ENCODE data around the gene XCR1. TPM values are rescaled to one million over a fixed set of nuclear protein-coding genes. Genes with fewer than 3 reads are reported as not detected.

The XCR1 gene
- total RNA-seq, 1 experiment from 2014 or later = not detected

DNA sequence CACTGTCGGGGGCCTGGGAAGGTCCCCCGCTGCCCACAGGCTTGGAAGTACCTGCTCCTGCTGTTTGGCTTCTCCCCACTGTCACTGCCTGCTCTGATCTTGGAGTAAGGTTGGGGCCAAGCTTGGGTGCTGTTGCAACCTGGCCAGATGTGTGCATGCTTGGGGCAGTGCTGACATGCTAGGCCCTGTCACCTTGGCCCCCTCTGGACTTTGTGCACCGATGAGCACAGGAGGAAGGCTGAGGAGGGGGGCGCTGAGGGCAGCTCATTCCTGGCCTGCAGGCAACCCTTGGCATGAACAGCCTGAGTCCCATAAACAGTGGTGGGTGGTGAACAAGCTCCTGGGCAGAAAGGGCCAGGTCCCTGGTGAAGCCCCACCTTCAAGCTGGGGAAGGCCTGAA, 4.0 kb upstream of the XCR1 start:
- H3K27ac ChIP-seq (ENCODE audit: low read depth, low read length) = no peak overlapping the region
- peaks cover 8 to 9% of the 10 kb centered on the region in 2 experiments; a peak in 2 of 4 replicates for H3K9me3 ChIP-seq (ENCODE audit: control insufficient read depth in 1 of 2, insufficient read depth in 1 of 2, low read depth in 1 of 2, low read length in 2 of 2)
- no peak overlapping the region for H3K9ac ChIP-seq (ENCODE audit: low read length)
- ATAC-seq = no peak
- no peak overlapping the region for H3K4me2 ChIP-seq (ENCODE audit: low read length)
- no peak overlapping the region for H2AFZ ChIP-seq (ENCODE audit: low read depth, low read length, poor library complexity, severe bottlenecking)
- RAD21 ChIA-PET (ENCODE audit: low non-redundant PET in 1 of 2, low total read pairs in 2 of 2, uncharacterized antibody in 2 of 2, unreplicated experiment in 2 of 2) = no interaction called here
- no peaks in the 10 kb centered on the region for H3K79me2 ChIP-seq (ENCODE audit: insufficient read depth, low read length)
- H3K4me1 ChIP-seq (ENCODE audit: control insufficient read depth in 1 of 2, insufficient read depth in 2 of 2, low read length in 2 of 2) = no peaks in the 10 kb centered on the region
- no TSS peak for BruUV-seq (replicated peaks)
- no peaks in the 10 kb centered on the region for H3K9me2 ChIP-seq (ENCODE audit: insufficient read depth)
- no peaks in the 10 kb centered on the region for H3K36me3 ChIP-seq (ENCODE audit: control insufficient read depth in 1 of 2, insufficient read depth in 2 of 2, low read length in 2 of 2)
- intact Hi-C loops (cut with micrococcal nuclease) = no loop called here
- CTCF ChIA-PET = no interaction called here
- no peaks in the 10 kb centered on the region for H3K27me3 ChIP-seq (ENCODE audit: insufficient read depth, low read length)
- no peak overlapping the region for H3K4me3 ChIP-seq (replicated peaks in 1 of 2; ENCODE audit: low read depth in 1 of 2, low read length in 2 of 2)
- no peak for TF ChIP-seq SRF (IDR thresholded peaks at IDR 0.05; ENCODE audit: low read depth)
- no peak for TF ChIP-seq CBX3 (IDR thresholded peaks at IDR 0.05; ENCODE audit: low read depth)
- no peak for TF ChIP-seq TCF7L2 (IDR thresholded peaks at IDR 0.05; ENCODE audit: borderline replicate concordance, extremely low read depth, insufficient read depth, insufficient read length)
- POLR2A ChIA-PET = no interaction called here
- no peaks in the 10 kb centered on the region for H4K20me1 ChIP-seq (ENCODE audit: insufficient read depth)
- DNase-seq (ENCODE audit: low read depth, low spot score) = no peak

DNA sequence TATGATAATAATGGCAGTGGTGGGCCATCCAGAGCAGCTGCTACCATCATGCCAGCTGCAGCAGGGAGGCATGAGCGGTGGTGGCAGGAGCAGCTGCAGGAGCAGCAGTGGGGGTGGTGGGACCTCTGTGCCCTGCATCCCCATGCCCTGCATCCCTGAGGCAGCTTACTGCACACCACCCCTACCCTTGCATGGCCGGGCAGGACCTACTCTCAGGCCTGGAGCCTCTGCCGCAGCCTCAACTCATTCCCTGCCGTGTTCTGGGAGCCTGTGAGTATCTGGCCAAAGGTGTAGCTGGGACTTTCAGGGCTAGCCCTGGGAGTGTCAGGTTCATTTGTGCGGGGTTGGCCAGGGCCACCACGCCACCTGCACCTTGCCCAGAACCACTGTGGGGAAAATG, 3.3 kb upstream of the XCR1 start:
- Histone ChIP-seq H3K4me1 (ENCODE audit: control insufficient read depth in 1 of 2, insufficient read depth in 2 of 2, low read length in 2 of 2) (no peaks in the 10 kb centered on the region), H3K4me3 (replicated peaks in 1 of 2; ENCODE audit: low read depth in 1 of 2, low read length in 2 of 2) (no peak overlapping the region), H3K27ac (ENCODE audit: low read depth, low read length) (no peak overlapping the region), H3K9me3 (ENCODE audit: control insufficient read depth in 1 of 2, insufficient read depth in 1 of 2, low read depth in 1 of 2, low read length in 2 of 2) (peaks cover 8 to 9% of the 10 kb centered on the region in 2 experiments; a peak in 2 of 4 replicates), H3K27me3 (ENCODE audit: insufficient read depth, low read length) (no peaks in the 10 kb centered on the region), H4K20me1 (ENCODE audit: insufficient read depth) (no peaks in the 10 kb centered on the region), H3K79me2 (ENCODE audit: insufficient read depth, low read length) (no peaks in the 10 kb centered on the region), H3K36me3 (ENCODE audit: control insufficient read depth in 1 of 2, insufficient read depth in 2 of 2, low read length in 2 of 2) (no peaks in the 10 kb centered on the region), H3K9ac (ENCODE audit: low read length) (no peak overlapping the region), H3K4me2 (ENCODE audit: low read length) (no peak overlapping the region), H2AFZ (ENCODE audit: low read depth, low read length, poor library complexity, severe bottlenecking) (no peak overlapping the region), H3K9me2 (ENCODE audit: insufficient read depth) (no peaks in the 10 kb centered on the region)
- intact Hi-C loops (cut with micrococcal nuclease) = no loop called here
- POLR2A ChIA-PET = no interaction called here
- TF ChIP-seq SRF (IDR thresholded peaks at IDR 0.05; ENCODE audit: low read depth) (no peak), RAD21 (IDR thresholded peaks at IDR 0.05; ENCODE audit: low read depth) (no peak), EGR1 (IDR thresholded peaks at IDR 0.05; ENCODE audit: low read depth) (no peak), ELF1 (IDR thresholded peaks at IDR 0.05; ENCODE audit: borderline replicate concordance, low read depth) (no peak), EZH2phosphoT487 (IDR thresholded peaks at IDR 0.05; ENCODE audit: borderline replicate concordance) (no peak), SIN3A (IDR thresholded peaks at IDR 0.05; ENCODE audit: low read depth) (no peak), CEBPB (IDR thresholded peaks at IDR 0.05; ENCODE audit: low read depth) (no peak), TCF7L2 (IDR thresholded peaks at IDR 0.05; ENCODE audit: borderline replicate concordance, extremely low read depth, insufficient read depth, insufficient read length) (no peak), ZNF274 (IDR thresholded peaks at IDR 0.05; ENCODE audit: low read depth, low read length) (no peak)
- TF ChIP-seq, protein P1, sequence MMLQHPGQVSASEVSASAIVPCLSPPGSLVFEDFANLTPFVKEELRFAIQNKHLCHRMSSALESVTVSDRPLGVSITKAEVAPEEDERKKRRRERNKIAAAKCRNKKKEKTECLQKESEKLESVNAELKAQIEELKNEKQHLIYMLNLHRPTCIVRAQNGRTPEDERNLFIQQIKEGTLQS (IDR thresholded peaks at IDR 0.05) = no peak
- TF ChIP-seq, protein P2, sequence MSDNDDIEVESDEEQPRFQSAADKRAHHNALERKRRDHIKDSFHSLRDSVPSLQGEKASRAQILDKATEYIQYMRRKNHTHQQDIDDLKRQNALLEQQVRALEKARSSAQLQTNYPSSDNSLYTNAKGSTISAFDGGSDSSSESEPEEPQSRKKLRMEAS (IDR thresholded peaks at IDR 0.05) = no peak
- TF ChIP-seq, protein P3, sequence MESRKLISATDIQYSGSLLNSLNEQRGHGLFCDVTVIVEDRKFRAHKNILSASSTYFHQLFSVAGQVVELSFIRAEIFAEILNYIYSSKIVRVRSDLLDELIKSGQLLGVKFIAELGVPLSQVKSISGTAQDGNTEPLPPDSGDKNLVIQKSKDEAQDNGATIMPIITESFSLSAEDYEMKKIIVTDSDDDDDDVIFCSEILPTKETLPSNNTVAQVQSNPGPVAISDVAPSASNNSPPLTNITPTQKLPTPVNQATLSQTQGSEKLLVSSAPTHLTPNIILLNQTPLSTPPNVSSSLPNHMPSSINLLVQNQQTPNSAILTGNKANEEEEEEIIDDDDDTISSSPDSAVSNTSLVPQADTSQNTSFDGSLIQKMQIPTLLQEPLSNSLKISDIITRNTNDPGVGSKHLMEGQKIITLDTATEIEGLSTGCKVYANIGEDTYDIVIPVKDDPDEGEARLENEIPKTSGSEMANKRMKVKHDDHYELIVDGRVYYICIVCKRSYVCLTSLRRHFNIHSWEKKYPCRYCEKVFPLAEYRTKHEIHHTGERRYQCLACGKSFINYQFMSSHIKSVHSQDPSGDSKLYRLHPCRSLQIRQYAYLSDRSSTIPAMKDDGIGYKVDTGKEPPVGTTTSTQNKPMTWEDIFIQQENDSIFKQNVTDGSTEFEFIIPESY (IDR thresholded peaks at IDR 0.05; ENCODE audit: extremely low read depth, insufficient replicate concordance, low read length) = no peak
- CTCF ChIA-PET = no interaction called here
- ATAC-seq = no peak
- BruUV-seq (replicated peaks) = no TSS peak
- no peak for DNase-seq (ENCODE audit: low read depth, low spot score)
- RAD21 ChIA-PET (ENCODE audit: low non-redundant PET in 1 of 2, low total read pairs in 2 of 2, uncharacterized antibody in 2 of 2, unreplicated experiment in 2 of 2) = no interaction called here

All from HCT116 (cell line).